Lower leg skin (tissue), 4 donors: ENCODE results near the gene XDH. TPM values are rescaled to one million over a fixed set of nuclear protein-coding genes. Genes with fewer than 3 reads are reported as not detected.

Source experiments
- DNase-seq, 2 donors: peaks; one replicate each; pipeline ENCODE4 v3.0.0-alpha.2; 2019; ENCODE audit warnings: low spot score in 2 of 2
- H3K4me3 ChIP-seq: fragments of 200-600 bp; sonication (generic); 2 replicates; pipeline ENCODE4 v1.5.1; 2017; ENCODE audit warnings: mild to moderate bottlenecking, low read depth; ENCODE audit not compliant: poor library complexity, severe bottlenecking
- POLR2A ChIP-seq, 2 donors: fragments of 450-650 bp; IDR thresholded peaks; one replicate each; pipeline ENCODE4 v1.6.1; 2016 to 2017; ENCODE audit warnings: antibody characterized with exemption in 2 of 2, mild to moderate bottlenecking in 1 of 2, moderate library complexity in 1 of 2
- WGBS, 2 donors: methylation state at CpG; one replicate each; pipeline ENCODE4 v1.1.5; 2018; 5-methylcytosine and 5-hydroxymethylcytosine counted together
- intact Hi-C: fragments of 100-400 bp; cut with DNase I; formaldehyde crosslinking; loops from one replicate; pipeline ENCODE4 v1.15.0; 2023; ENCODE audit warnings: low total_unique reads
- total RNA-seq, 4 donors: library from RNA; depleted of rRNA; stranded (reverse); fragments of >200 nt; gene quantifications; one replicate each; pipeline ENCODE4 v1.1.0, GENCODE V29; 2016
- TF ChIP-seq, protein P1 (sequence below), 3 donors: fragments of 450-650 bp; IDR thresholded peaks; one replicate each; pipeline ENCODE4 v1.5.1; 2016; ENCODE audit warnings: antibody characterized with exemption in 3 of 3, mild to moderate bottlenecking in 3 of 3, moderate library complexity in 2 of 3

Gene XDH
- total RNA-seq, 4 donors from 2014 or later, result 0.11 to 1.7 (median 0.75) TPM

DNA sequence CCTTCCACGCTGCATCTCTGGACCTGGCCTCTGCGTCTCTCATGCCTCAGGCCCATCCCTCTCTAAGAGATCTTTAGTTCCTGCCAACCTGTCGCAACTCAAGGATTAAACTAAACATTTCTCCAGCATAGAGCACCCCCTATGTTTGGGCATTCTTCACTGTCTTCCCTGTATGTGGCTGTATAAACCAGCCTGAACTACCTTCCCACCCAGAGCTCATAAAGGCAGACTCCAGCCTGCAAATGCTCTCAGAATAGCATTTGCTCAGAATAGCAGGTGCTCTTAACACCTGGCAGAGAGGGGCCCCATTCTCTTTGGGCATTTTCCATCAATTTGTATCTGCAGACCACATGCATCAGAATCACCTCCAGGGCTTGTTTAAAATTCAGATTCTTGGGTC, 97.1 kb downstream of the XDH start:
- TF ChIP-seq, protein P1, sequence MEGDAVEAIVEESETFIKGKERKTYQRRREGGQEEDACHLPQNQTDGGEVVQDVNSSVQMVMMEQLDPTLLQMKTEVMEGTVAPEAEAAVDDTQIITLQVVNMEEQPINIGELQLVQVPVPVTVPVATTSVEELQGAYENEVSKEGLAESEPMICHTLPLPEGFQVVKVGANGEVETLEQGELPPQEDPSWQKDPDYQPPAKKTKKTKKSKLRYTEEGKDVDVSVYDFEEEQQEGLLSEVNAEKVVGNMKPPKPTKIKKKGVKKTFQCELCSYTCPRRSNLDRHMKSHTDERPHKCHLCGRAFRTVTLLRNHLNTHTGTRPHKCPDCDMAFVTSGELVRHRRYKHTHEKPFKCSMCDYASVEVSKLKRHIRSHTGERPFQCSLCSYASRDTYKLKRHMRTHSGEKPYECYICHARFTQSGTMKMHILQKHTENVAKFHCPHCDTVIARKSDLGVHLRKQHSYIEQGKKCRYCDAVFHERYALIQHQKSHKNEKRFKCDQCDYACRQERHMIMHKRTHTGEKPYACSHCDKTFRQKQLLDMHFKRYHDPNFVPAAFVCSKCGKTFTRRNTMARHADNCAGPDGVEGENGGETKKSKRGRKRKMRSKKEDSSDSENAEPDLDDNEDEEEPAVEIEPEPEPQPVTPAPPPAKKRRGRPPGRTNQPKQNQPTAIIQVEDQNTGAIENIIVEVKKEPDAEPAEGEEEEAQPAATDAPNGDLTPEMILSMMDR (IDR thresholded peaks at IDR 0.05), result no peak
- no peak for TF ChIP-seq POLR2A (IDR thresholded peaks at IDR 0.05)
- no peak overlapping the region for H3K4me3 ChIP-seq
- no peak for DNase-seq
- 63 to 80% methylated on average over 3 of the region's 3 CpGs for WGBS, 2 donors
- intact Hi-C loops, result no loop called here

DNA sequence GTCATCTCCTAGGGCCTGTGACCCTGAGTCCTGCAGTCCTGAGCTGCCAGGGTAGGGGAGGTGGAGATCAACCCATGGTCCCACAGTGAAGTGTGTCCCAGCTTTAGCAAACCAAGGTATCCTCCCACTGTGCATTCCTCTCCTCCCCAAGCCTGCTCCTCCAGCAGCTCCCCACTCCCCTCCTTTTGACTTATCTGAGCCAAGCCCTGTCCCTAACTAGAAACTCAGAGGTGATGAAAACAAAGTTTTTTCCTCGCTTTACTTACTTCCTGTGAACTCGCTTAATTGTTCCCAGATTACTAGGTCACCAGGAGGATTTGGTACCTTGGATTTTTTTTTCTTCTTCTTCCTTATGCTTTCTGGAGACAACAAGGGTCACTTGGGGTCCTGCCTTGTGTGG, 99.8 kb downstream of the XDH start:
- TF ChIP-seq POLR2A (IDR thresholded peaks at IDR 0.05), result no peak
- TF ChIP-seq, protein P1 (IDR thresholded peaks at IDR 0.05), result no peak
- intact Hi-C loops, result no loop called here
- H3K4me3 ChIP-seq, result no peak overlapping the region
- DNase-seq, result no peak
- 81 to 91% methylated on average over 2 of the region's 2 CpGs for WGBS, 2 donors

DNA sequence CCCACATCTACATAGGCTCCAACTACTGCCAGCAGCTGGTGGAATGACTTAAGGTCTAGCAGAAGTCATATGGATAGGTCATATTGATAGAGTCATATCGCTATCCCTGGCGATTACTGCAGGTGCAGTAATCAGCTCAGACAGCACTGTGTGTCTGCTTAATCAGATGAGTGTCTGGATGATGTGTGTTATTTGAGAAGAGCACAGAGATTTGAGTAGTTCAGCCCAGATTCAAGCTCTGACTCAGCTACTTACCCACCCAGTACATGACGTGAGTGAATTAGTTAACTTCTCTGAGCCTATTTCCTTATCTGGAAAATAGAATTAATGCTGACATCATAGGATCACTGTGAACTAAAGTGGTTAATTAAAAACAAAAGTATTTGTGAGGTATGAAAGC, 101.6 kb downstream of the XDH start:
- no peak overlapping the region for H3K4me3 ChIP-seq
- DNase-seq, result no peak
- WGBS, 2 donors, result 75 to 94% methylated on average over 3 of the region's 3 CpGs
- no peak for TF ChIP-seq POLR2A (IDR thresholded peaks at IDR 0.05)
- TF ChIP-seq, protein P1 (IDR thresholded peaks at IDR 0.05), result no peak
- intact Hi-C loops, result no loop called here

DNA sequence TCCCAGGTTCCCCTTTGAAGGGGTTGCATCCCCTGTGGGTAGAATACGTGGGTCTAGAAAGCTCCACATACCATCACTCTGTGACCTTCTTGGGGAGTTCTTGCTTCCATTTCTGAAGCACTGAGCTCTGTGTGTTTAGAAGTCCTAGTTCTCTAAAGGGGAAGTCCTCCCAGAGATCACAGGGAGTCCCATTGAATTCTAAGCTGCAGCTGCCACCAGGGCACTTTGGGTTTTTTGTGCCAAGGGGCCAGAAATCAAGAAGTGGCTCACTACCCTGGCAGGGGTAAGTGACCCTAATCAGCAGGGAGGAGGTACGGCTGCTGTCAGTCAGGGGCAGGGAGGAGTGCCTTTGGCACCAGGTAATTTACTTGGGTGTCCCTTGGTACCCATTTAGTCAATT, 109.7 kb downstream of the XDH start:
- H3K4me3 ChIP-seq, result no peak overlapping the region
- intact Hi-C loops, result no loop called here
- DNase-seq, result no peak
- WGBS, 2 donors, result 85 to 90% methylated on average over 2 of the region's 2 CpGs
- no peak for TF ChIP-seq POLR2A (IDR thresholded peaks at IDR 0.05)
- TF ChIP-seq, protein P1 (IDR thresholded peaks at IDR 0.05), result no peak

DNA sequence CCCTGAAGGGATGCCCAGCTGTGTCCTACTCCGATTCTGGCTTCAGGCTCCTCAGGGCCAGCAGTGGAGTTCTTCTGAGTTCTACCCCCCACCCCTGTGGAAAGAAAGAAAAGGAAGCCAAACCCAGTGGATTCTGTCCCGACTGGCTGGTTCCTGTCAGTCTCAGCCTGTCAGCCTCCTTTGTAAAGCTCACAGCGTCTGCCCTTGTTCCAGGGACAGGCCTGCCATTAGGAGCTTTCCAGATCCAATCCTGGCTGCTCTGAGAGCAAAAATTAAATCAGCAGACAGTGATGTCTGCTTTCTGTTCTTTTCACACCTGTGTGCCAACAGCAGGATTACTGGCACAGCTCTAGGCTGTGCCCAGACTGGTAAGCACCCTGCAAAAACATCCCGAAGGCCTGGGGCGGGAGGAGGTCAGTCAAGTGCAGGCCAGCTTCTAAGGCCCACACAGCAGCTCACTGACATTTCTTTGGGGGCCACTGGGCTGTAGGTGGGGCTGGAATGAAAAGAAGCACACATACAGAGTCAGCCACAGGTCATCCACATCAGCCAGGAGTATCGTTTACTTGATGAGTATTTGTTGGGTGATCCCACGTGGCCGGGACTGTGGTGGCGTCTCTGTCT, 111.5 kb downstream of the XDH start:
- WGBS, 2 donors, result 32 to 35% methylated on average over 9 of the region's 9 CpGs
- intact Hi-C loops, result no loop called here

More for the DNA sequence above, 111.5 kb downstream of the XDH start:
- H3K4me3 ChIP-seq, result no peak overlapping the region
- no peak for TF ChIP-seq POLR2A (IDR thresholded peaks at IDR 0.05)
- TF ChIP-seq, protein P1 (IDR thresholded peaks at IDR 0.05), result no peak
- peak in 1 of 2 donors; percentile 31 for DNase-seq
